ENCODE data around the gene ZBTB12. TPM values are rescaled to one million over a fixed set of nuclear protein-coding genes. Genes with fewer than 3 reads are reported as not detected.

Gene ZBTB12
- total and polyA plus RNA-seq, 2 of the 13 experiments (the other 11 are each of a cell fraction or from before 2014, with no cell fraction given) = 4.8 to 6.0 TPM

DNA sequence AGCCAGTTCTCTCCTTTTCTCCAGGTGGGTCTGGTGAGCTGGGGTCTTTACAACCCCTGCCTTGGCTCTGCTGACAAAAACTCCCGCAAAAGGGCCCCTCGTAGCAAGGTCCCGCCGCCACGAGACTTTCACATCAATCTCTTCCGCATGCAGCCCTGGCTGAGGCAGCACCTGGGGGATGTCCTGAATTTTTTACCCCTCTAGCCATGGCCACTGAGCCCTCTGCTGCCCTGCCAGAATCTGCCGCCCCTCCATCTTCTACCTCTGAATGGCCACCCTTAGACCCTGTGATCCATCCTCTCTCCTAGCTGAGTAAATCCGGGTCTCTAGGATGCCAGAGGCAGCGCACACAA, 43.2 kb upstream of the ZBTB12 start (continued):
- TF ChIP-seq, protein P1, sequence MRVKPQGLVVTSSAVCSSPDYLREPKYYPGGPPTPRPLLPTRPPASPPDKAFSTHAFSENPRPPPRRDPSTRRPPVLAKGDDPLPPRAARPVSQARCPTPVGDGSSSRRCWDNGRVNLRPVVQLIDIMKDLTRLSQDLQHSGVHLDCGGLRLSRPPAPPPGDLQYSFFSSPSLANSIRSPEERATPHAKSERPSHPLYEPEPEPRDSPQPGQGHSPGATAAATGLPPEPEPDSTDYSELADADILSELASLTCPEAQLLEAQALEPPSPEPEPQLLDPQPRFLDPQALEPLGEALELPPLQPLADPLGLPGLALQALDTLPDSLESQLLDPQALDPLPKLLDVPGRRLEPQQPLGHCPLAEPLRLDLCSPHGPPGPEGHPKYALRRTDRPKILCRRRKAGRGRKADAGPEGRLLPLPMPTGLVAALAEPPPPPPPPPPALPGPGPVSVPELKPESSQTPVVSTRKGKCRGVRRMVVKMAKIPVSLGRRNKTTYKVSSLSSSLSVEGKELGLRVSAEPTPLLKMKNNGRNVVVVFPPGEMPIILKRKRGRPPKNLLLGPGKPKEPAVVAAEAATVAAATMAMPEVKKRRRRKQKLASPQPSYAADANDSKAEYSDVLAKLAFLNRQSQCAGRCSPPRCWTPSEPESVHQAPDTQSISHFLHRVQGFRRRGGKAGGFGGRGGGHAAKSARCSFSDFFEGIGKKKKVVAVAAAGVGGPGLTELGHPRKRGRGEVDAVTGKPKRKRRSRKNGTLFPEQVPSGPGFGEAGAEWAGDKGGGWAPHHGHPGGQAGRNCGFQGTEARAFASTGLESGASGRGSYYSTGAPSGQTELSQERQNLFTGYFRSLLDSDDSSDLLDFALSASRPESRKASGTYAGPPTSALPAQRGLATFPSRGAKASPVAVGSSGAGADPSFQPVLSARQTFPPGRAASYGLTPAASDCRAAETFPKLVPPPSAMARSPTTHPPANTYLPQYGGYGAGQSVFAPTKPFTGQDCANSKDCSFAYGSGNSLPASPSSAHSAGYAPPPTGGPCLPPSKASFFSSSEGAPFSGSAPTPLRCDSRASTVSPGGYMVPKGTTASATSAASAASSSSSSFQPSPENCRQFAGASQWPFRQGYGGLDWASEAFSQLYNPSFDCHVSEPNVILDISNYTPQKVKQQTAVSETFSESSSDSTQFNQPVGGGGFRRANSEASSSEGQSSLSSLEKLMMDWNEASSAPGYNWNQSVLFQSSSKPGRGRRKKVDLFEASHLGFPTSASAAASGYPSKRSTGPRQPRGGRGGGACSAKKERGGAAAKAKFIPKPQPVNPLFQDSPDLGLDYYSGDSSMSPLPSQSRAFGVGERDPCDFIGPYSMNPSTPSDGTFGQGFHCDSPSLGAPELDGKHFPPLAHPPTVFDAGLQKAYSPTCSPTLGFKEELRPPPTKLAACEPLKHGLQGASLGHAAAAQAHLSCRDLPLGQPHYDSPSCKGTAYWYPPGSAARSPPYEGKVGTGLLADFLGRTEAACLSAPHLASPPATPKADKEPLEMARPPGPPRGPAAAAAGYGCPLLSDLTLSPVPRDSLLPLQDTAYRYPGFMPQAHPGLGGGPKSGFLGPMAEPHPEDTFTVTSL (CRISPR knock-in tag; IDR thresholded peaks at IDR 0.05; ENCODE audit: borderline replicate concordance) = no peak
- TF ChIP-seq EED (CRISPR knock-in tag; IDR thresholded peaks at IDR 0.05) (0 out of 2 replicates have a peak, but pooled peaks have one; percentile 50), ZNF329 (CRISPR knock-in tag; IDR thresholded peaks at IDR 0.05; ENCODE audit: low read depth) (0 out of 2 replicates have a peak, but pooled peaks have one; percentile 22), RBM22 (optimal IDR thresholded peaks at IDR 0.05; ENCODE audit: low read length) (no peak), ZKSCAN5 (CRISPR knock-in tag; IDR thresholded peaks at IDR 0.05) (peak; percentile 7; the same call in 1 of the 2 replicates), FOXP1 (IDR thresholded peaks at IDR 0.05) (no peak), FOXP1 (CRISPR knock-in tag; IDR thresholded peaks at IDR 0.05) (no peak), ZFP1 (CRISPR knock-in tag; IDR thresholded peaks at IDR 0.05) (no peak), DNMT1 (CRISPR knock-in tag; IDR thresholded peaks at IDR 0.05) (no peak), MTA1 (CRISPR knock-in tag; IDR thresholded peaks at IDR 0.05; ENCODE audit: borderline replicate concordance) (no peak), KAT8 (CRISPR knock-in tag; IDR thresholded peaks at IDR 0.05) (no peak)
- TF ChIP-seq, protein P2, sequence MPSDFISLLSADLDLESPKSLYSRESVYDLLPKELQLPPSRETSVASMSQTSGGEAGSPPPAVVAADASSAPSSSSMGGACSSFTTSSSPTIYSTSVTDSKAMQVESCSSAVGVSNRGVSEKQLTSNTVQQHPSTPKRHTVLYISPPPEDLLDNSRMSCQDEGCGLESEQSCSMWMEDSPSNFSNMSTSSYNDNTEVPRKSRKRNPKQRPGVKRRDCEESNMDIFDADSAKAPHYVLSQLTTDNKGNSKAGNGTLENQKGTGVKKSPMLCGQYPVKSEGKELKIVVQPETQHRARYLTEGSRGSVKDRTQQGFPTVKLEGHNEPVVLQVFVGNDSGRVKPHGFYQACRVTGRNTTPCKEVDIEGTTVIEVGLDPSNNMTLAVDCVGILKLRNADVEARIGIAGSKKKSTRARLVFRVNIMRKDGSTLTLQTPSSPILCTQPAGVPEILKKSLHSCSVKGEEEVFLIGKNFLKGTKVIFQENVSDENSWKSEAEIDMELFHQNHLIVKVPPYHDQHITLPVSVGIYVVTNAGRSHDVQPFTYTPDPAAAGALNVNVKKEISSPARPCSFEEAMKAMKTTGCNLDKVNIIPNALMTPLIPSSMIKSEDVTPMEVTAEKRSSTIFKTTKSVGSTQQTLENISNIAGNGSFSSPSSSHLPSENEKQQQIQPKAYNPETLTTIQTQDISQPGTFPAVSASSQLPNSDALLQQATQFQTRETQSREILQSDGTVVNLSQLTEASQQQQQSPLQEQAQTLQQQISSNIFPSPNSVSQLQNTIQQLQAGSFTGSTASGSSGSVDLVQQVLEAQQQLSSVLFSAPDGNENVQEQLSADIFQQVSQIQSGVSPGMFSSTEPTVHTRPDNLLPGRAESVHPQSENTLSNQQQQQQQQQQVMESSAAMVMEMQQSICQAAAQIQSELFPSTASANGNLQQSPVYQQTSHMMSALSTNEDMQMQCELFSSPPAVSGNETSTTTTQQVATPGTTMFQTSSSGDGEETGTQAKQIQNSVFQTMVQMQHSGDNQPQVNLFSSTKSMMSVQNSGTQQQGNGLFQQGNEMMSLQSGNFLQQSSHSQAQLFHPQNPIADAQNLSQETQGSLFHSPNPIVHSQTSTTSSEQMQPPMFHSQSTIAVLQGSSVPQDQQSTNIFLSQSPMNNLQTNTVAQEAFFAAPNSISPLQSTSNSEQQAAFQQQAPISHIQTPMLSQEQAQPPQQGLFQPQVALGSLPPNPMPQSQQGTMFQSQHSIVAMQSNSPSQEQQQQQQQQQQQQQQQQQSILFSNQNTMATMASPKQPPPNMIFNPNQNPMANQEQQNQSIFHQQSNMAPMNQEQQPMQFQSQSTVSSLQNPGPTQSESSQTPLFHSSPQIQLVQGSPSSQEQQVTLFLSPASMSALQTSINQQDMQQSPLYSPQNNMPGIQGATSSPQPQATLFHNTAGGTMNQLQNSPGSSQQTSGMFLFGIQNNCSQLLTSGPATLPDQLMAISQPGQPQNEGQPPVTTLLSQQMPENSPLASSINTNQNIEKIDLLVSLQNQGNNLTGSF (CRISPR knock-in tag; IDR thresholded peaks at IDR 0.05) = 0 out of 2 replicates have a peak, but pooled peaks have one; percentile 23

Measured in HepG2 (cell line).